GM18517 (cell line): ENCODE measurements around the gene KATNA1.
"Not testable (repeated sequence)": the region's sequence is repeated elsewhere in the genome, so short reads cannot be mapped to it uniquely, and the experiment has no call there.

Experiments used
- ATAC-seq: cut with Tn5 transposase; IDR thresholded peaks from one replicate; pipeline ENCODE4 v1.9.1; 2021; ENCODE audit warnings: mild to moderate bottlenecking, moderate library complexity; ENCODE audit not compliant: unreplicated experiment

The KATNA1 gene

GRCh38 chr6:149648148-149649145, at the start of gene KATNA1:
TSS of gene KATNA1 (minus strand) at chr6:149648714. CDS start at chr6:149638547, 10,167 bp downstream.
- peak; percentile 93 for ATAC-seq

DNA sequence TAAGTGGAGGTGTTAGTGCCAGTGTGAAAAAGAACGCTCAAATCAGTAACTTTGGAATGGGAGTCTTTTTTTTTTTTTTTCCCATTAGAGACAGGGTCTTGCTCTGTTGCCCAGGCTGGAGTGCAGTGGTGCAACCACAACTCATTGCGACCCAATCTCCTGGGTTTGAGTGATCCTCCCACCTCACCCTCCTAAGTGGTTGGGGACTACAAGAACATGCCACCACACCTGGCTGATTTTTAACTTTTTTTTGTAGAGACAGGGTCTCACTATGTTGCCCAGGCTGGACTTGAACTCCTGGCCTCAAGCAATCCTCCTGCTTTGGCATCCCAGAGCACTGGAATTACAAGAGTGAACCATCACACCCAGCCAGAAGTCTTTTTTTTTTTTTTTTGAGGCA, 49.7 kb upstream of the KATNA1 start:
- no peak for ATAC-seq

DNA sequence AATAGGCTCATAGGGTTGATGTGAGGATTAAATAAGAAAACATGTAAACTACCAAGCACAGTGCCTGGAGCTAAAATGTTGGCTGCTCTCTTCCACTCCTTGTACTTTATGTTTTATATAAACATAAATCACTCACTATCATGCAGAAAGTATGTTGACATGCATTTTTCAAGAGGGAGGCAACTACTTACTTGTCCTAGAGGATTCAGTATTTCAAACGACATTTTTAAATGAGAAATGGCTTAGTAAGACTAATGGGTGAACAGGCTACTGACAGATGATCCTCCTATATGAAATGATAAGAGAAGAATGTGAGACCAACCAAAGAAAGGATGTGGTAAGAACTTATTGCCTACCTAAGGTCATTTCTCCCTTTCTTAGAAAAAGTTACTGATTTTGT, 48.4 kb upstream of the KATNA1 start:
- no peak for ATAC-seq

DNA sequence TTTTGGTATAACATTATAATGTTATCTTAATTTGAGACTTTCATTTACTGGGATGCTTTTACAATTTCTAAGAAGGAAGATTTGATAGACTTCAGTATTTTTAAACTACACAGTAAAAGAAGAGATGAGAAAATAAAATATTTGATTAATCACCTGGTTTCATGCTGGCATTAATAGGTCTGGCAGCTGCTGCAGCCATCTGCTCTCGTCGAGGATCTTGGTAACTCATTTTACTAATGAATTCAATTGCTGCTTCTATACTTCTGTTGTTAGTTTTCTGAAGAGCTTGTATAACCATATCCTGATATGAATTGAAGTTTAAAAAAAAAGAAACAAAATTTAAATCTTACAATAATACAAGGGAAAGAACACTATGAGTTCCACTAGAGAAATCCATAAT, 46.4 kb upstream of the KATNA1 start:
- ATAC-seq = no peak

DNA sequence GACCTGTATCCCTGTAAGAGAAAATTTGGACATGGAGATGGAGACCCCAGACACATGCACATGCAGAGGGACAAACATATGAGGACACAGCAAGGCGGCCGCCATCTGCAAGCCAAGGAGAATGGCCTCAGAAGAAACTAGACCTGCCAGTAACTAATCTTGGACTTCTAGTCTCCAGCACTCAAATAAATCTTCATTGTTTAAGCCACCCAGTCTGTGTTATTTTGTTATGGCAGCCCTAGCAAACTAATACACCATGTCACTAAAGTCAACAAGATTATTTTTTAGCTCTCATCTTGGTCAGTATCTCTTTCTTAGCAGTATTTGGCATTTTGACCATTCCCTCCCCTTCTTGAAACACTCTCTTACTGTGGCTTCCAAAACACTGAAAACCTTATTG, 42.7 kb upstream of the KATNA1 start:
- no peak for ATAC-seq

- no peak for ATAC-seq
Measured at GRCh38 chr6:149686230-149686629, 37.7 kb upstream of the KATNA1 start.

DNA sequence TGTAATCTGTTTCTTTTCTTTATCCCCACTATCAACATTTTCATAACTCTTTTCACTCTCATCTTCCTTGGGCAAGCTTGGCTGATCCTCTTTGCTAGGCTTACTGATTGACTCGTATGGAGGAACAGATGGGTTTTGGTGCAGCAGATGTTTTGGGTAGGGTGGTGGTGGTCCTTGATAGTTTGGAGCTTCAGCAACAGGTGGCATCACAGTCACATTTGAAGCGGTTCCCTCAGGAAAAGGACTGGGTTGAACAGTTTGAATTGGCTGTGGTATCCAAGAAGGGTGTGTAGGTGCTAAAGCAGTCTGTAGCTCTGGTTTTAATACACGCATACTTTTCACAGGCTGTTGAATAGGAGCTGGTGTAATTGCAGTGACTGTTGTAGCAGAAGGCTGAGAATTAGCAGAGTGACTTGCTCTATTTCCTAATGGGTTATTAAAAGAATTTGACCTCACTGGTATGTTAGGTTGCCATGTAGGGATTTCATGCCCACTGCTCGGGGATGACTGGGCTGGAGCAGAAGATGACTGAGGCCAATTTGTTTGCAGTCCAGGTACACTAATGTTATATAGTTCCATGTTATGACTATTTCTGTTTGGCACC, 34.8 kb upstream of the KATNA1 start:
- ATAC-seq = no peak

DNA sequence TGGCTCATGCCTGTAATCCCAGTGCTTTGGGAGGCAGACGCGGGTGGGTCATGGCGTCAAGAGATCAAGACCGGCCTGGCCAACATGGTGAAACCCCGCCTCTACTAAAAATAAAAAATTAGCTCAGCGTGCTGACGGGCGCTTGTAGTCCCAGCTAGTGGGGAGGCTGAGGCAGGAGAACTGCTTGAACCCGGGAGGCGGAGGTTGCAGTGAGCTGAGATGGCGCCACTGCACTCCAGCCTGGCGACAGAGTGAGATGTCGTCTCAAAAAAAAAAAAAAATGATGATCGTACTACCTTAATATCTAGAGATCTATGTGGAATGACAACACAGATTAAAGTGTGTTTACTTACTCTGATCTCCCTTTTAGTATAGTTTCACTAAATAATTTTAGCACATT, 33.3 kb upstream of the KATNA1 start:
- ATAC-seq = not testable (repeated sequence)

DNA sequence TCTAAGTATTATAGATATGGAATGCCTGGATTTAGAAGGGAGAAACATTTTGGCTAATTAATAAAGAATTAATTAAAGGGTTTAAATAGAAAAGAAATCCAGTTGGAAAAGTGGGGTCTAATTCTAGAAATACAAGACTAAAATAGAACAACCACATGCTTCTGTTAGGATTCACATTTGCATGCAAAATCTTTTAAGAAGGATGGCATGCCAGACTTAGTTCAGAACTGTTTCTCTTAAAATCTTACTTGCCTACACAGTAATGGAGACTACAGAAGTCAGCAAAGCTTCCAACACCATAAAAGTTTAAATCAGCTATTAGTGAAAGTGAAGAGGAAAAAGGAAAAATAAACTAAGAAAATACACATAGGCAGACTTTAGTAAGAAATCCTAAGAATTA, 32.7 kb upstream of the KATNA1 start:
- no peak for ATAC-seq

- ATAC-seq = no peak
Measured at GRCh38 chr6:149680503-149680902, 32.0 kb upstream of the KATNA1 start.

GRCh38 chr6:149672265-149672664, 23.8 kb upstream of the KATNA1 start:
- ATAC-seq = not testable (repeated sequence)

DNA sequence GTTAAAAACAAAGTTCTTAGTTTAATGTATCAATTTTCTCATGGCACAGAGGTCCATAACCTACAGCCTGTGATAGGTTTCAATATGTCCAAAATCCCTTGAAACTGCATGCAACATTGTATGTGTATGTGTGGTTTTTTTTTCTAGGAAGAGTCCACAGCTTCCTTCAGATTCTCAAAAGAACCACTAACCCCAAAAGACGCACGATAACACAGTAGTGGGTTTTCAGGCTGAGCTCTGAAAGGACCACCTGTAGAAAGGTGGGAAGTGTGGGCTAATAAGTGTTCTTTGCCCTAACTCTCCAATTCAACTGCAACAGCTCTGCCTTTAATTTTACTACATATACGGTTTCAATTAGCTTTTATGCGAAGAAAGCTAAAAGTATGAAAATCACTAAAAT, 11.5 kb upstream of the KATNA1 start:
- ATAC-seq = no peak

DNA sequence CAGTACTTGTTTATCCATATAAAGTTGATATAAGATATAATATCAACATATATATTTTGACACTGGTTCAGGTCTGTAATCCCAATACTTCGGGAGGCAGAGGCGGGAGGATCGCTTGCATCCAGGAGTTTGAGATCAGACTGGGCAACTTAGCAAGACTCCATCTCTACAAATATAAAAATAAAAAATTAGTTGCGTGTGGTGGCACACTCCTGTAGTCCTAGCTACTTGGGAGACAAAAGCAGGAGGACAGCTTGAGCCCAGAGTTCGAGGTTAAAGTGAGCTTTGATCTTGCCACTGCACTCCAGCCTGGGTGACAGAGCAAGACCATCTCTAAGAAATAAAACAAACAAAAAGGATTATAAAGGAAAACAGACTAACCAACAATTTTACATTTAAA, 8.9 kb upstream of the KATNA1 start:
- ATAC-seq = no peak

DNA sequence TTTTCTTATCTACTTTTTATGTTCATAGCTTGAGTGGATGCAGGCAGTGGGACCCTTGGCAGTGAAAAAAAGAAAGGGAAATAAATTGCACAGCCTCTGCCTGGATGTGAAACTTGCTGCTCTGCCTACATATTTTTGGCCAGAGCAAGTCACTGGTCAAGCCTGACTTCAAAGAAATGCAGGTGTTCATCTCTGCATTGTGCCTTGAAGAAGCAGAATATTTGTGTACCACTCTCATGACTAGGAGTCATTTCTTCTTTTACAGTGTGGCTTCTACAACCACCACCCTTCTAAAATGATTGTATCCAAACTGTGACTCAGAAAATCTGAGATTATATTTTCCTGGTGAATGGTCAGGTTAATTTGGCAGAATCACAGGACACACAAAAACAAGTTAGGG, 2.5 kb upstream of the KATNA1 start:
- no peak for ATAC-seq

DNA sequence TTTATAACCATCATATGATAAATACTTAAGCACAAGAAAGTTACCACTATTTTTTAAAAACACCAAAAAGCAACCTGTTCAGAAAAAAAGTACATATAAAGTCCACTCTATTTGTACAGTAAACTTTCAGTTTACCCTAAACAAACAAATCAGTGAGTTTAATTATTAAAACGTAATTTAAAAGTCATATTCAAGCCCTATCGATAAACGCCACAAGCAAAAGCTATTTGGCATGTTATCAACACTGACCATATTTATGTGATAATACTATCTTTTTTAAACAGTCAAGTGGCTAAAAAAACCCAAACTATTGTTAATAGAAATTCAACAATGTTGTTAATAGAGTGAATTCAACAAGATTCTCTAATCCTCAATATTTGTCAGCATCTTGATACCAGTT, 1.9 kb downstream of the KATNA1 start:
- ATAC-seq = no peak

- no peak for ATAC-seq
Measured at GRCh38 chr6:149642829-149643580, 5.5 kb downstream of the KATNA1 start.

- ATAC-seq = no peak
Measured at GRCh38 chr6:149636124-149636523, 12.4 kb downstream of the KATNA1 start.

- no peak for ATAC-seq
Measured at GRCh38 chr6:149634315-149634714, 14.2 kb downstream of the KATNA1 start.

- ATAC-seq = no peak
Measured at GRCh38 chr6:149628875-149629510, 19.5 kb downstream of the KATNA1 start.

DNA sequence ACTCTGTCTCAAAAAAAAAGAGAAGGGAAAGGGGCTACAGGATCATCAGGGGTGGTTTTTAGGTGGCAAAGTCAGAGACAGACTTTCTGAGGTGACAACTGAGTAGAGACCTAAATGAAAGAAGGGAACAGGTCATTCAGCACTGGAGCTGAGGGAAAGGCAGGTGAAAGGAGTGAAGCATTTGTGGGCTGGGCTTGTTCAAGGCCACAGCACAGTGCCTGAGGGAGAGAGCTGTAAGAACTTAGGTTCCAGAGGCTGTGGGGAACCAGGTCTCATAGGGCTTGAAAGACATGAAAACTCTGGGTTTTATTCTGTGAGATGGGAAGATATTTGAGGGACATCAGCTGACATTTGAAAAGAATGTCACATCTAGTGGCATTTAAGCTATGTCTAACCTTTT, 20.8 kb downstream of the KATNA1 start:
- ATAC-seq = no peak

DNA sequence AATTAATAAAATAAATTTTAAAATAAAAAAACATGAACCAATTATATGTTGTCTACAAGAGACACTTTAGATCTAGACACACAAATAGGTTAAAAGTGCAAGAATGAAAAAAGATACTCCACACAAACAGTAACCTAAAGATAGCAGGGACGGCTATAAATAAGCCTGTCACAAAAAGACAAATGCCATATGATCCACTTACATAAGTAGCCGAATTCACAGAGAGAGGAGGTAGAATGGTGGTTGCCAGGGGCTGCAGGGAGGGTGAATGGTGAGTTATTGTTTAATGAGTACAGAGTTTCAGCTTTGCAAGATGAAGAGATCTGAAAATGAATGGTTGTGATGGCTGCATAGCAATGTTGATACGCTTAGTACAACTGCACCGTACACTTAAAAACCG, 32.7 kb downstream of the KATNA1 start:
- no peak for ATAC-seq
